Keratinocyte (primary cell): ENCODE measurements around the gene IL17D. TPM values are rescaled to one million over a fixed set of nuclear protein-coding genes. Genes with fewer than 3 reads are reported as not detected.

Source experiments
- DNase-seq: peaks from one replicate; pipeline ENCODE4 v3.0.0-alpha.2; 2011; ENCODE audit warnings: low read depth, missing footprints, low spot score
- FAIRE-seq: peaks from 2 replicates; lab custom pipeline; 2011; peaks lifted over from hg19 to GRCh38; lab: Jason Lieb, UNC
- H2AFZ ChIP-seq: 2 replicates; pipeline ENCODE4 v1.6.0; 2012; ENCODE audit warnings: low read length, control low read depth, inconsistent platforms; ENCODE audit not compliant: control insufficient read depth
- H3K27ac ChIP-seq: 2 replicates; pipeline ENCODE4 v1.5.1; 2011; ENCODE audit warnings: low read length; ENCODE audit not compliant: control insufficient read depth, insufficient read depth
- H3K27me3 ChIP-seq: 3 replicates; pipeline ENCODE4 v1.6.0; 2011; ENCODE audit warnings: low read length; ENCODE audit not compliant: control insufficient read depth, insufficient read depth; ENCODE audit errors: extremely low read depth
- H3K36me3 ChIP-seq, 2 experiments: 2 replicates in 1 of 2; 3 replicates in 1 of 2; pipeline ENCODE4 v1.5.1; 2011; ENCODE audit warnings: low read length in 2 of 2, mild to moderate bottlenecking in 1 of 2; ENCODE audit not compliant: control insufficient read depth in 2 of 2, insufficient read depth in 2 of 2; ENCODE audit errors: extremely low read depth in 1 of 2
- H3K4me1 ChIP-seq: 3 replicates; pipeline ENCODE4 v1.5.1; 2011; ENCODE audit warnings: low read length; ENCODE audit not compliant: control insufficient read depth, insufficient read depth; ENCODE audit errors: extremely low read depth
- H3K4me2 ChIP-seq: 3 replicates; pipeline ENCODE4 v1.6.0; 2011; ENCODE audit warnings: low read depth, low read length; ENCODE audit not compliant: control insufficient read depth, insufficient read depth; ENCODE audit errors: extremely low read depth
- H3K4me3 ChIP-seq, 3 experiments: fragments of 200-600 bp in 1 of 3; sonication (generic) in 1 of 3; 2 replicates in 2 of 3; 3 replicates in 1 of 3; pipeline ENCODE4 v1.5.1; 2011 to 2016; ENCODE audit warnings: low read length in 3 of 3, mild to moderate bottlenecking in 3 of 3, control low read depth in 2 of 3, inconsistent platforms in 1 of 3, low read depth in 1 of 3, mixed read lengths in 1 of 3, mixed run types in 1 of 3, moderate library complexity in 1 of 3; ENCODE audit not compliant: control insufficient read depth in 2 of 3, insufficient read depth in 2 of 3; ENCODE audit errors: extremely low read depth in 1 of 3
- H3K79me2 ChIP-seq: 2 replicates; pipeline ENCODE4 v1.6.0; 2012; ENCODE audit warnings: low read length; ENCODE audit not compliant: control insufficient read depth, insufficient read depth
- H3K9ac ChIP-seq: 3 replicates; pipeline ENCODE4 v1.6.0; 2011; ENCODE audit warnings: low read length; ENCODE audit not compliant: control insufficient read depth, insufficient read depth; ENCODE audit errors: extremely low read depth
- H3K9me1 ChIP-seq: 3 replicates; pipeline ENCODE4 v1.6.0; 2011; ENCODE audit warnings: low read length; ENCODE audit not compliant: control insufficient read depth, insufficient read depth; ENCODE audit errors: extremely low read depth
- H3K9me3 ChIP-seq: 2 replicates; pipeline ENCODE4 v1.5.1; 2012; ENCODE audit warnings: low read depth, low read length; ENCODE audit not compliant: control insufficient read depth
- H4K20me1 ChIP-seq: 3 replicates; pipeline ENCODE4 v1.6.0; 2011; ENCODE audit warnings: low read length; ENCODE audit not compliant: control insufficient read depth, insufficient read depth; ENCODE audit errors: extremely low read depth
- CTCF ChIP-seq, 3 experiments: IDR thresholded peaks in 1 of 3; conservative IDR thresholded peaks in 1 of 3; optimal IDR thresholded peaks in 1 of 3; 2 replicates in 2 of 3; 3 replicates in 1 of 3; pipeline versions ENCODE3 to v1.5.1; 2011; ENCODE audit warnings: low read length in 3 of 3, mild to moderate bottlenecking in 3 of 3, moderate library complexity in 2 of 3, control low read depth in 1 of 3, inconsistent platforms in 1 of 3; ENCODE audit not compliant: insufficient read depth in 2 of 3; ENCODE audit errors: extremely low read depth in 1 of 3
- EZH2 ChIP-seq: IDR thresholded peaks from one replicate; pipeline ENCODE4 v1.6.1; 2012; ENCODE audit warnings: inconsistent platforms, mild to moderate bottlenecking, low read length, moderate library complexity
- dilution Hi-C: fragments of 300-500 bp; cut with MboI; formaldehyde crosslinking; loops from one replicate; pipeline ENCODE4 v1.7.0; 2020; ENCODE audit warnings: low sequenced_read_pairs; ENCODE audit not compliant: extremely low pct_ligation_motif_present
- polyA plus RNA-seq, 5 experiments: library from polyadenylated mRNA; depleted of rRNA in 3 of 5; stranded (reverse) in 3 of 5; stranded (forward) in 1 of 5; unstranded in 1 of 5; fragments of >200 nt; gene quantifications; 1 replicate in 1 of 5; 2 replicates in 3 of 5; 3 replicates in 1 of 5; pipeline versions ENCODE4 v1.2.1 to v1.2.3, GENCODE V29; 2011 to 2012; ENCODE audit warnings: missing spikeins in 2 of 5, low read depth in 1 of 5, low replicate concordance in 1 of 5

The IL17D gene
- polyA plus RNA-seq, 1 donor (not counting 4 experiments of a cell fraction or from before 2014, with no cell fraction given): 0.09 TPM

GRCh38 chr13:20706661-20707060 lies 3.2 kb downstream of the IL17D start:
- TF ChIP-seq CTCF (optimal IDR thresholded peaks at IDR 0.05 in 1 of 3, IDR thresholded peaks at IDR 0.05 in 1 of 3, conservative IDR thresholded peaks at IDR 0.05 in 1 of 3; ENCODE audit: extremely low read depth in 1 of 3, insufficient read depth in 2 of 3, low read length in 3 of 3) (no peak), EZH2 (no peak)
- dilution Hi-C loops: no loop called here
- peaks cover 7% of the 10 kb centered on the region for H3K27me3 ChIP-seq
- H3K9me3 ChIP-seq: no peaks in the 10 kb centered on the region
- H3K4me3 ChIP-seq: no peak overlapping the region
- H3K36me3 ChIP-seq: no peaks in the 10 kb centered on the region
- H3K27ac ChIP-seq: no peak overlapping the region
- H4K20me1 ChIP-seq: no peaks in the 10 kb centered on the region
- no peaks in the 10 kb centered on the region for H3K9me1 ChIP-seq
- DNase-seq (no peak), FAIRE-seq (no peak)
- H2AFZ ChIP-seq: no peak overlapping the region
- H3K4me1 ChIP-seq: no peaks in the 10 kb centered on the region
- no peak overlapping the region for H3K9ac ChIP-seq
- H3K4me2 ChIP-seq: no peak overlapping the region
- no peaks in the 10 kb centered on the region for H3K79me2 ChIP-seq

- Histone ChIP-seq H3K36me3 (no peaks in the 10 kb centered on the region), H3K9ac (no peak overlapping the region), H4K20me1 (no peaks in the 10 kb centered on the region), H3K4me3 (no peak overlapping the region), H3K9me3 (no peaks in the 10 kb centered on the region), H3K27ac (no peak overlapping the region), H3K79me2 (no peaks in the 10 kb centered on the region), H2AFZ (no peak overlapping the region), H3K4me2 (no peak overlapping the region), H3K27me3 (peaks cover 2% of the 10 kb centered on the region), H3K4me1 (no peaks in the 10 kb centered on the region), H3K9me1 (no peaks in the 10 kb centered on the region)
- TF ChIP-seq EZH2 (no peak), CTCF (optimal IDR thresholded peaks at IDR 0.05 in 1 of 3, IDR thresholded peaks at IDR 0.05 in 1 of 3, conservative IDR thresholded peaks at IDR 0.05 in 1 of 3; ENCODE audit: extremely low read depth in 1 of 3, insufficient read depth in 2 of 3, low read length in 3 of 3) (no peak)
- dilution Hi-C loops: no loop called here
- FAIRE-seq (no peak), DNase-seq (no peak)
These were observed 4.7 kb downstream of the IL17D start for GRCh38 chr13:20708216-20708615.
